Esophagus mucosa (tissue), 1 donor: ENCODE data around the gene HIP1. TPM values are rescaled to one million over a fixed set of nuclear protein-coding genes. Genes with fewer than 3 reads are reported as not detected.
A peak's percentile ranks its signal among the peaks of the same experiment; 100 is the strongest.
"Not testable (repeated sequence)": the region's sequence is repeated elsewhere in the genome, so short reads cannot be mapped to it uniquely, and the experiment has no call there.

ENCODE experiments used
- ATAC-seq: fragments of 200-7000 bp; cut with Tn5 transposase; one replicate; pipeline ENCODE4 v1.9.1; 2020
- total RNA-seq: library from RNA; stranded (reverse); gene quantifications from one replicate; pipeline ENCODE4 v1.2.4, GENCODE V29; 2023
- donor health status: DM: yes; HTN: yes; CAD: no.

The HIP1 gene
- total RNA-seq, 1 donor from 2014 or later, result 5.4 TPM

- no peak for ATAC-seq
Measured at GRCh38 chr7:75567948-75568595, 170.7 kb downstream of the HIP1 start.

- peak; percentile 89 for ATAC-seq
Measured at GRCh38 chr7:75565132-75565837, 173.5 kb downstream of the HIP1 start.

GRCh38 chr7:75563171-75563570 is 175.6 kb downstream of the HIP1 start:
- no peak for ATAC-seq

- no peak for ATAC-seq
Measured at GRCh38 chr7:75559976-75560365, 178.8 kb downstream of the HIP1 start.

GRCh38 chr7:75559355-75559975 is 179.3 kb downstream of the HIP1 start:
- no peak for ATAC-seq

GRCh38 chr7:75556835-75557234 is 181.9 kb downstream of the HIP1 start:
- ATAC-seq, result not testable (repeated sequence)

- ATAC-seq, result no peak
Measured at GRCh38 chr7:75555736-75556135, 183.0 kb downstream of the HIP1 start.

- no peak for ATAC-seq
Measured at GRCh38 chr7:75546237-75547015, 192.3 kb downstream of the HIP1 start.

- ATAC-seq, result no peak
Measured at GRCh38 chr7:75537731-75538130, 201.0 kb downstream of the HIP1 start.

- ATAC-seq, result no peak
Measured at GRCh38 chr7:75536940-75537538, 201.7 kb downstream of the HIP1 start.

GRCh38 chr7:75536491-75536890 is 202.2 kb downstream of the HIP1 start:
- ATAC-seq, result no peak

GRCh38 chr7:75534727-75535307 is 203.9 kb downstream of the HIP1 start:
- ATAC-seq, result peak; percentile 39

- no peak for ATAC-seq
Measured at GRCh38 chr7:75533926-75534325, 204.8 kb downstream of the HIP1 start.

- ATAC-seq, result no peak
Measured at GRCh38 chr7:75532639-75533038, 206.1 kb downstream of the HIP1 start.

- ATAC-seq, result peak; percentile 42
Measured at GRCh38 chr7:75531359-75531821, 207.4 kb downstream of the HIP1 start.

GRCh38 chr7:75527224-75527722 is 211.5 kb downstream of the HIP1 start:
- not testable (repeated sequence) for ATAC-seq

GRCh38 chr7:75521727-75522126 is 217.0 kb downstream of the HIP1 start:
- not testable (repeated sequence) for ATAC-seq

GRCh38 chr7:75518842-75519241 is 219.9 kb downstream of the HIP1 start:
- ATAC-seq, result not testable (repeated sequence)

- not testable (repeated sequence) for ATAC-seq
Measured at GRCh38 chr7:75509033-75509432, 229.7 kb downstream of the HIP1 start.

- ATAC-seq, result not testable (repeated sequence)
Measured at GRCh38 chr7:75492020-75492419, 246.7 kb downstream of the HIP1 start, which contains the start of gene SPDYE5. Gene SPDYE5, plus strand, starts transcription at chr7:75492320. Its CDS starts 1,728 bp downstream, at chr7:75494048.

GRCh38 chr7:75485979-75486643 is 252.6 kb downstream of the HIP1 start, which contains the start of gene POM121C:
Gene POM121C, minus strand, starts transcription at chr7:75486299. Its CDS starts 44,803 bp downstream, at chr7:75441496.
- ATAC-seq, result peak; percentile 99
